ENCODE results near the gene NDEL1.

DNA sequence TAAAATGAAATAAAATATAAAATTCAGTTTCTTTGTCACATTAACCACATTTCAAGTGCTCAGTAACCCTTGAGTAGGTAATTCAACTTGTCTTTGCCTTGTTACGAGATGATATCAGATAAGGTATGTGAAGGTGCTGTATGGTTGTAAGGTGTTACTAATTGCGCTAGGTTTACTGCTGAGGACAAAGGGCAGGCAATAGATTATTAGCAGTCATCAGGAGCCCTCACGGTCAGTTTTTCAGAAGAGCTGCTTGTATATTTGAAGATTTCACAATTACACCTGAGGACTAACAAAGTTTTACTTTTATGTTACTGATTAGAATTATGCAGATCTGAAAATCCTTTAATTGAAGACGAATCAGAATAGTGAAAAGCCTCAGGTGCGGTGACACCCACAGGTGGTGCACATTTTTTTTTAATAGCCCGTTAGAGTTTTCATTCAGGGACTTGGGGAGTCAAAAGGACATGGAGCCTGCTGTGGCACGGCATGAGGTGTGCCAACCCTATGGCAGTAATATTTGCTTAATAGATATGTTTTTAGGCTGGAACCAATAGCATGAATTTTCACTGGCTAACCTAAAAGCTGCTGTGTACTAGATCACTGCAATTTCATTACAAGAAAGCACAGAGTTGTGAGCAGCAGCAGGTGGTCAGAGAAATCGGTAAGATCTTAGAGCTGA, 16.4 kb downstream of the NDEL1 start:
- no peak for TF ChIP-seq CTCF (IDR thresholded peaks at IDR 0.05)
- TF ChIP-seq EP300 (IDR thresholded peaks at IDR 0.05) = no peak
- no peak for TF ChIP-seq POLR2AphosphoS5 (IDR thresholded peaks at IDR 0.05)
- no peak for TF ChIP-seq POLR2A (IDR thresholded peaks at IDR 0.05)
